ENCODE data around the gene ARHGAP1.
A peak's percentile ranks its signal among the peaks of the same experiment; 100 is the strongest.
"Not testable (repeated sequence)": the region's sequence is repeated elsewhere in the genome, so short reads cannot be mapped to it uniquely, and the experiment has no call there.

The ARHGAP1 gene

DNA sequence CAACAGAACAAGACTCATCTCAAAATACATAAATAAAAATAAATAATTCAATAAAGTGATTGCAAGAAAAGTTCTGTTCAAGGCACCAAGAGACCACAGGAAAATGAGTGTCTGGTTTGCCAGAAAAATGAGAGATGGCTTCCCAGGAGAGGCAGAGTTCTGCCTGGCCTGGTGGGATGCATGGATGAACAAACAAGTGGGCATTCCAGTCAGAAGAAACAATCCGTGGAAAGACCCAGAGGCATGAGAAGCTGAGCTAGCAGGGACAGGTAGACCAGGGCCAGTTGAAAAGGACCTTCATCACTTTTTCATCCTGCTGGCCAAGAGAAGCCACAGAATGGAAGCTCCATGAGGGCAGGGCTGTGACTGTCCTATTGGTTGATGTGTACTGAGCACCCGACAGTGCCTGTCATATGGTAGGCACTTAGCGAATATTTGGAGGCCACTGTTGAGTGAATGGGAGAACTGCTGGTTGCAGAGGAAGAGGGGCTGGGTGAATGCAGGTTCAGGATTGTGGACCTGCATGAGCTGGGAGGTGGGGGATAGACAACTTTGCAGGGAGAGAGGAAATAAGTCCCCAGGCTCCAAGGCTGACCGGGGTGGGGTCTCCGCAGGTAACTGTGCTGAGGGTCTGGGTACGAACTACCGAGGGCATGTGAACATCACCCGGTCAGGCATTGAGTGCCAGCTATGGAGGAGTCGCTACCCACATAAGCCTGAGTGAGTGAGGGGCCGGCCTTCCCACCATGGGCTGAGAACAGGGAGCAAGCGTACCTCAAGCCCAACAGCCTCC, 22.3 kb upstream of the ARHGAP1 start:
- no peak for DNase-seq

GRCh38 chr11:46721286-46721685, 20.9 kb upstream of the ARHGAP1 start:
- DNase-seq = no peak

DNA sequence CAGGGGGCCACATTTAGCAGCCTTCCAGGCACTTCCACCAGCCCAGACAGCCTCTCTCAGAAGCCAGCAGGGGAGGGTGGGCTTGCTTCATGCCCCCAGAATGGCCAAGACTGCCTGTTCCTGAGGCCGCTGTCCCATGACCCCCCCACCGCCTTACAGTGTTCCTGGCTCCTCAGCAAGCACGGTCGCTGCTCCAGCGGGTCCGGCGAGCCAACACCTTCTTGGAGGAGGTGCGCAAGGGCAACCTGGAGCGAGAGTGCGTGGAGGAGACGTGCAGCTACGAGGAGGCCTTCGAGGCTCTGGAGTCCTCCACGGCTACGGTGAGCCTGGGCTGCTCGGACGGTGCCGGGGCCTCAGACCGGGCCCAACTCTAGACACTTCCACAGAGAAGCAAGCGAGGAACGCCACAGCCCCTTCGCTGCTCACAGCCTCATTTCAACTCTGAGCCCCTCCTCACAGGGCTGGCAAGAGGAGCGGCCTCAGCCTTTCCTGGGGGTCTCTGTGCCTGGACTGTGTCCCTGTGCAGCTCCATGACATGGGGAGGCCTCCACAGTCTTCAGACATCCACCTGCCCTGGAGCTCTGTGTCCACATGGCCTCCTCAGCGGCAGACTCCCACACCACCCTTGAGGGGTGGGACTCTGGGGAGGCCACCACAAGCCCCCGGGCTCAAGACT, 19.3 kb upstream of the ARHGAP1 start:
- DNase-seq = no peak

- no peak for DNase-seq
Measured at GRCh38 chr11:46719048-46719542, 18.7 kb upstream of the ARHGAP1 start, which contains the start of gene F2. F2 (plus strand) TSS chr11:46719213; CDS start chr11:46719236, 23 bp downstream.

DNA sequence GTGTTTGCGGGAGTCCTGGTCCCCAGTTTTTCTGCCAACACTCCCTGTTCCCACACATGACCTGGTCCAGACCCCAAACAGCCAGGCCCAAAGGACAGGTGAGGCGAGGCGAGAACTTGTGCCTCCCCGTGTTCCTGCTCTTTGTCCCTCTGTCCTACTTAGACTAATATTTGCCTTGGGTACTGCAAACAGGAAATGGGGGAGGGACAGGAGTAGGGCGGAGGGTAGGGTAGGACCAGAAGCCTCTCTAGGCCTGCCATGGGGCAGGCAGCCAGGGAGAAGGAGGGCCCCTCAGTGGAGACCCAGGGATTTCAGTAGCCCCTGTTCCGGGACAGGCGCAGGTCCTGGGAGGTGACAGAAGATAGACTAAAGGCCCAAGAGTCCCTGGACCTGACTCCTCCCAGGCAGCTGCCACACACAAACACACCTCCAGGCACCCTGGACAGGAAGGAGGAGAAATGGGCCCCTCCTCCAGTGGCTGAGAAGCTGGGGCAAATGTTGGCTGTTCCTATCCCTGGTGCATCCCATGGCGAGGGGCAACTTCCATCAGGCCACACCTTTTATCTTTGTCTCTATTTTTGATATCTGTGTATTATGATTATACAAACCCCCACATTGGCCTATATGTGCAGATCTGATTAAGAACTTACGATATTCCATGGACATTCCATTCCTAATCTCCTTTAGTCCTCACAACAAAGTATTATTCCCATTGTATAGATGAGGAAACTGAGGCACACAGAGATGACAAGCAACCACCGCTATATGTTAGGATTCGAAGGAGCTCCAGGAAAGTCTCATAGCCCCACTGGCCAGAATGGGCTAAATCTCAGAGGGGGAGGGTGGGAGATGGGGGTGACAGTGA, 18.0 kb upstream of the ARHGAP1 start:
- no peak for DNase-seq

DNA sequence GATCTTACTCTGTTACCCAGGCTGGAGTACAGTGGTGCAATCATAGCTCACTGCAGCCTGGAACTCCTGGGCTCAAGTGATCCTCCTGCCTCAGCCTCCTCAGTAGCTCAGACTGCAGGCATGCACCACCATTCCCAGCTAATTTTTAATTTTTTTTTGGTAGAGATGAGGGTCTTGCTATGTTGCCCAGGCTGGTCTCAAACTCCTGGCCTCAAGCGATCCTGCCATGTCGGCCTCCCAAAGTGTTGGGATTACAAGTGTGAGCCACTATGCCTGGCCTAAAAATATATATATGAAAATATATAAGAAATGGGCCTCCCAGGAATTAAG, 17.4 kb upstream of the ARHGAP1 start:
- not testable (repeated sequence) for DNase-seq

GRCh38 chr11:46712874-46713576, 12.6 kb upstream of the ARHGAP1 start:
- DNase-seq = no peak

- no peak for DNase-seq
Measured at GRCh38 chr11:46711303-46711702, 10.9 kb upstream of the ARHGAP1 start.

DNA sequence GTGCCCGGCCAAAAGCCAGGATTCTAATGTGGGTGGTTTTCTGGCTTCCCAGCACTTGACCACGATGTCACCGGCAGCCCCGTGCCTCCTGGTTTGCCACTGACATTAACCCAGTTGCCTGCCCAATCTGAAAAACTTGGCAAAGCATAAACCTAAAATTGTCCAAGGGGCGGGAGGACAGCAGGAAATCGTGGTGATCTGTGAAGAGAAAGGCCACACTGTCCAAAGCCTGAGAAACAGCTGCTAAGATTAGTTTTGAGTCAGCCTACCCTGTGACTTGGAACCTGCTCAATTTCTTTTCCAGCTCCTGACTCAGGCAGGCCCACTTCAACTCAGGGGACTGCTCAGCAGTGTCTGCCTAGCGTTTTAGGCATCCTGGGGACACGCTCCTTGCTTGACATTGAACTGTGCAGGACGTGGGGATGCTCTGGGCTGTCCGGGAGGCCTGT, 10.4 kb upstream of the ARHGAP1 start:
- no peak for DNase-seq

- DNase-seq = not testable (repeated sequence)
Measured at GRCh38 chr11:46709351-46709750, 8.9 kb upstream of the ARHGAP1 start.

GRCh38 chr11:46706886-46707285, 6.5 kb upstream of the ARHGAP1 start:
- no peak for DNase-seq

- DNase-seq = no peak
Measured at GRCh38 chr11:46705070-46705688, 4.8 kb upstream of the ARHGAP1 start.

- DNase-seq = no peak
Measured at GRCh38 chr11:46701078-46701654, 747 bp upstream of the ARHGAP1 start.

DNA sequence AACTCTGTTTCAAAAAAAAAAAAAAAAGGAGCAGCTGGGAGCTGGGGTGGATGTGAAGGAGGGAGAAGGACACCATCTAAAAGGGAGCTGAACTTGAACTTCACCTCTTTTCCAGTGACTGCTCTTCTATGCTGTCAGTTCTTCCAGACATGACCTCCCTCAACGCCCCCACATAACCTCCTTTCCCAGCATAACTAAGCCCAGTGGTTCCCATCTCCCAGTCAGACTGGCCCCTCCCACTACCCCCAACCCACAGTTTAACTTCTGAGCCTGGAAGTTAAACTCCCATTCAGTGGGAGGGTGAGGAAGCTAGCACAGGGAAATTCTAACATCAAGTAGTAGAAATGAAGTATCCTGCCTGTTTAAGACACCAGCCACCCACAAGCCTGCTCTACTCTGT, 1.8 kb downstream of the ARHGAP1 start:
- DNase-seq = no peak

DNA sequence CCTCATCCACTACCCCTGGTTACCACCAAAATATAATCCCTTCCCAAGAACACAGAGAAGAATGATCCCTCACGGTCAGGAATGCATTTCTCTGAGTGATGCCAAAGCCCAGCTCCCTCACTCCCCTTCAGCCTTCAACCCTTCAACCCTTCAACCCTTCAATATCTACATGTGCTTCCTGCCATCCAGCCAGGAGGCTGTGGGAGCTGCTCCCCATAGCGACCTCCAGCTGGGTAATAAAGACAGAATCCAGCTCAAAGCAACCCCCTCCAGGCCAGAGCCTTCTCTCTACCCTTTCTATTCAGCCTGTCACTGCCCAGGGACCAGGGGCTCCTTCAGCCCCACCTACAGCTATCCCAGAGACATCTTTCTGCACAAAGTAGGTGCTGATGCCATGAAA, 2.7 kb downstream of the ARHGAP1 start:
- no peak for DNase-seq

GRCh38 chr11:46697303-46697702, 3.1 kb downstream of the ARHGAP1 start:
- no peak for DNase-seq

DNA sequence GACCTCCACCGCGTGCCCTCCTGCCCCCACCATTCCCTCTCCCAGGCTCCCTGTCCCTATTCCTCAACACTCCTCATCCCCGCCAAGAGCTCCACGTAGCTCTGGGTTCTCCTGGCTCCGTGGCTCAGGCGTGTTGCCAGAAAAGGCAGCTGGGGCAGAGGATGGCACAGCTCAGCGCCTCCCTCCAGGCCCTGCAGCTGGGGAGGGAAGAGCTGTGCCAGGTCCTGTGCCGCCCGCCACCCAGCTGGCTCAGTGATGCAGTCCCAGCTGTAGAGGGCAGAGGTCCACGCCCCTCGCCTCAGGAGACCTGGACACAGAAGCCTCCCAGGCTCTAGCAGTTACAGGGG, 4.2 kb downstream of the ARHGAP1 start:
- peak; percentile 4 for DNase-seq

DNA sequence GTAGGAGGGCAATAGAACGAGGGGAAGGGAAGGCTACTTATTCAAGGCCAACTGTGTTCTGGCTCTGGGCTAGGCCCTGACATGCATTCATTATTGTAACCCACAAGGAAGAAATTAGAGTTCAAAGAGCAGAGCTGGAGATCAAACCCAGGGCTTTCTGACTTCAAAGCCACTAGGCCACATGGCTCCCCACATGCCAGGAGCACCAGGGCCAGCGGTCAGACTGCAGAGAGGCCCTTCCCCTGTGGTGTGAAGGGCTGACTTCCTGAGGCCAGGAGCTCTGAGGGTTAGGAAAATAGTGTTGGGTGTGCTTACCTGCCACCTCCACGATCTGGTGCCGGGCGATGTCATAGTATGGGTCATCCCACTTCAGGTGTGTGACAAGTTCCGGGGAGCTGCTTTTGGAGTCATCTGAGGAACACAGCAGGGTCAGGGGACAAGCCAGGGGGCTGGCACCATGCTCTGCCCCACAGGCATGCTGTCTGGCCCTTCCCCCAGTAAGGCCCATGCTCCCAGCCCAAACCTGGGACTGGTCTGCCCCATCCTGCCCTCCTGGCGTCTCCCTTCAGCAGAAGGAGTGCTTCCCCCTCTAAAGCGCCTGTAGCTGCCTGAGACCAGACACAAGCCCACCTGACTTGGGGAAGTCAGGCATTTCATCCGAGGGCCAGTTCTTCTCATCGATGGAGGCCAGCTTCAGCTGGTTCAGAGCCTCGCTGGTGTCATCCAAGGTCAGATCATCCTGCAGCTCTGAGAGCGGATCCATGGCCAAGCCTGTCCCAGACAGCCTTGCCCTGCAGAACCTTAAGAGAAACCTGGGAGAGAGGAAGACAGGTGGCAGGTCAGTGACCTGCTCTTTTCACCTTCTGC, 4.8 kb downstream of the ARHGAP1 start:
- no peak for DNase-seq

DNA sequence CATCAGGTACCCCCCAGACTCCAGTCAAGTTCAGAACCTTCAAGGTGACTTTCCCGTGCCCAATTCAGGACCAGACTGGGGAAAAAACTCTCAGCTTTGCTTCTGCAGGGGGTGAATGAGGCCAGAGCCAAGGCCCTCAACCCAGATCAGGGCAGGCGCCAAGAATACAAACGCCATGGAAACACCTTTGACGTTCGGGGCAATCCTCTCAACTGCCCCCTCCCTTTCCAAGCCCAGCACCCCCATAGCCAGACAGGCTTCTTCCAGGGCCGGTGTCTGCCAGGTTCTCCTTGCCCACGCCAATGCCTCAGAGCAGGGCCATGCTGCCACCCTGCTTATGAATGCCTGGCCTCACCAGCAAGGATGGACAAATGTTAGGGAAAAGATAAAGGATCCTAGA, 5.8 kb downstream of the ARHGAP1 start:
- DNase-seq = no peak

- DNase-seq = no peak
Measured at GRCh38 chr11:46694072-46694471, 6.3 kb downstream of the ARHGAP1 start.

GRCh38 chr11:46693597-46694012, 6.8 kb downstream of the ARHGAP1 start:
- no peak for DNase-seq
